ENCODE results near the gene CIITA.
"Not testable (repeated sequence)": the region's sequence is repeated elsewhere in the genome, so short reads cannot be mapped to it uniquely, and the experiment has no call there.

The CIITA gene

GRCh38 chr16:10947211-10947787, 70.3 kb downstream of the CIITA start:
- in situ Hi-C loops (cut with HindIII; ENCODE audit: low sequenced_read_pairs): no loop called here

DNA sequence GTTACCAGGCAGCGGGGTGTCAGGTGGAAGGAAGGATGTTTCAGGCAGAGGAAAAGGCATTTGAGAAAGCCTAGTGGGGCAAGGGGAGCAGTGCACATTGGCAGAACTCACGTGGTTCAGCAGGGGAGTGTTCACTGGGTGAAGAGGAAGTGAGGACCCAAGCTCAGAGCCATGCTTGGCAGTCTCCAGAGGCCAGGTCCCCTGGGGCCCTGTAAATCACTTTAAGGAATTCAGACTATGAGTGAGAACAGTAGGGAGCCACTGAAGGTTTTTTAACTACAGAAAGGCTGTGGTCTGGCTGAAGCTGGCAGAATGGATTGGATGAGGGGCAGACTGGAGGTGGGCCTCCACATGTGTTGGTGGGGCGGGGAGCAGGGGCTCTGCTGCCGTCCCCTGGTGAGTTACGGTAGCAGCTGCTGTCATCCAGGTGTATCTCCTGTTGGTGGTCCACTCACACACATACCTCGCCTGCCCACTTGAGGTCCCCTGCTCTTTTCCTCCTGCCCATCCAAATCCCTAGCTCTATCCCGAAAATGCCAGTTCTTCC, 72.5 kb downstream of the CIITA start:
- in situ Hi-C loops (cut with HindIII; ENCODE audit: low sequenced_read_pairs): no loop called here

GRCh38 chr16:10950393-10950792, 73.4 kb downstream of the CIITA start:
- in situ Hi-C loops (cut with HindIII; ENCODE audit: low sequenced_read_pairs): loop anchor here (5.0 kb wide), 1 partner anchor 102 kb away; no protein-coding TSS in a partner anchor

- in situ Hi-C loops (cut with HindIII; ENCODE audit: low sequenced_read_pairs): loop anchor here (5.0 kb wide), 1 partner anchor 101 kb away; no protein-coding TSS in a partner anchor
Observed at GRCh38 chr16:10951026-10951425, 74.0 kb downstream of the CIITA start.

GRCh38 chr16:10954903-10955302, 77.9 kb downstream of the CIITA start:
- in situ Hi-C loops (cut with HindIII; ENCODE audit: low sequenced_read_pairs): loop anchor here (5.0 kb wide), 1 partner anchor 97 kb away; no protein-coding TSS in a partner anchor

DNA sequence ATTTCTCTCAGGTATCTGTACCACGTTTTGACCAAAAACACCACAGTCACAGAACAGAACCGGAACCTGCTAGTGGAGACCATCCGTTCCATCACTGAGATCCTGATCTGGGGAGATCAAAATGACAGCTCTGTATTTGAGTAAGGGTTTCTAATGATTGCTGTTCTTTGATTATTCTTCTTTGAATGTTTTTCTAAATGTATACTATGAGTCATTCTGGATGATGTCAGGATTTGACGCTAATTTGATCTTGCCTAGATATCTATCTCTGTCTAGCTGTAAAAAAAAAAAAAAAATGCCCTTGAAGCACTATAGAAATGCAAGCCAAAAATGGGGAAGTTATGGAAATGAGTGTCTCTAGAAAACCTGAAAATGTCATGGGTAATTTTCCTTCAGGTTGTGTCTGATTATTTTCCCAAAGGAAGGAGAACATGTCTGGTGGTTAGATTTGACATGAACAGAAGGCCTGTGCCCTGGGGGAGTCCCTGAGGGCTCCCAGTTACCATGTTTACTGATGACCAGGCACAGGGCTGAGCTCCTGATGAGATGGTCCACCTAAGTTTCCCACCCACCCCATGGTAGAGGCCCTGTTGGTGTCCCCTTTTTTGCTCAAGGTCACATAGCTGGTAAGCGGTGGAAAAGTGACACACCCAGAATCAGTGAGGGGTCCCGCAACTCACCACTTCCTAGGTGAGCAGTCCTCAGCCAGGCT, 80.9 kb downstream of the CIITA start:
- in situ Hi-C loops (cut with HindIII; ENCODE audit: low sequenced_read_pairs): no loop called here

DNA sequence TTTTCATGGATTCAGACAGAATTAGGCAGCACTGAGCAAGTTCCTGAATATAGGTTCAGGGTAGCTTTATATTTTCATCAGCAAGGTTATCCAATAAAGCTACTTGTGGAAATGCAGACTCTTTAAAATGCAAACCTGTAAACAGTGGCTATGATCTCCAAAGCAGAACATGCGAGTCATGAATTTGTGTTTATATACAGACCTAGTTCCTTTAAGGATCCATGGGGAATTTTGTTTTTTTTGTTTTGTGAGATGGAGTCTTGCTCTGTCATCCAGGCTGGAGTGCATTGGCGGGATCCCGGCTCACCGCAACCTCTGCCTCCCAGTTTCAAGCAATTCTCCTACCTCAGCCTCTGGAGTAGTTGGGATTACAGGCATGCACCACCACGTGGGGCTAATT, 82.2 kb downstream of the CIITA start:
- in situ Hi-C loops (cut with HindIII; ENCODE audit: low sequenced_read_pairs): no loop called here

- in situ Hi-C loops (cut with HindIII; ENCODE audit: low sequenced_read_pairs): no loop called here
Observed at GRCh38 chr16:10961231-10961630, 84.2 kb downstream of the CIITA start.

DNA sequence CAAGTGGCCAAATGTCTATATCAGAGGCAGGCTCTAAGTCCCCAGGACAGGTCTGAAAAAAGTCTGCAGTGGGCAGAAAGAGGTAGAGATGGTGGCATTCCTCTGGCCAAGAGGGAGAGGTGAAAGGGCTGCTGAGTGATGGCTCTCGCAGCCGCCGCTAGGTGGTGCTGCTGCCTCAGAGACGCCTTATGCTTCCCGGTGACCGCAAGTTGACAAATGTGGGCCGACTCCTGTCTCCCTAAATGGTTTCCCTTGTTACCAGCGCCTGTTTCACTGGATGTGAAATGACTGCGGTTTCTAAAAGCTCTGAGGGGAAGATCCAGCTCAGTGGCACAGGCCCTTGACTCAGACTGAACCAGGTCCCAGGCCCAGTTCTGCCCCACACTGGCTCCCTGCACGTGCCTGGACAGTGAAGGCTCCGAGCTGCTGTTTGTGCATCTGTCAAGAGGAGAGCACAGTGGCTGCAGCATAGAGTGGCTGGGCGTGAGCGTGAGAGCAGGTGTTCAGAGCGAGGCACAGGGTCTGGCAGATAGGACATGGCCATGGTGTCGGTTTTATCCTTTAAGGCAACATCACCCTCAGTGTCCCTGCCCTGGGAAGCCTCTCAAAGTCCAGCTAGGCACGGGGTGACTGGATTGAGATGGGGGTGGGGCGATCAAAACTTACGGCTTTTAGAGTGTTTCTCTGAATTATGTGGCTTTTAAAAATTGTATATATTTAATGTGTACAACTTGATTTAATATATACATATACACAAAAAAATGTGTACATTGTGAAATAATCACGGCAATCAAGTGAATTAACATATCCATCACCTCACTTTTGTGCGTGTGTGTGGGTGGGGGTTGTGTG, 87.3 kb downstream of the CIITA start:
- in situ Hi-C loops (cut with HindIII; ENCODE audit: low sequenced_read_pairs): no loop called here

- in situ Hi-C loops (cut with HindIII; ENCODE audit: low sequenced_read_pairs): no loop called here
Observed at GRCh38 chr16:10964891-10965326, 87.9 kb downstream of the CIITA start.

- in situ Hi-C loops (cut with HindIII; ENCODE audit: low sequenced_read_pairs): no loop called here
Observed at GRCh38 chr16:10965440-10966061, 88.5 kb downstream of the CIITA start.

DNA sequence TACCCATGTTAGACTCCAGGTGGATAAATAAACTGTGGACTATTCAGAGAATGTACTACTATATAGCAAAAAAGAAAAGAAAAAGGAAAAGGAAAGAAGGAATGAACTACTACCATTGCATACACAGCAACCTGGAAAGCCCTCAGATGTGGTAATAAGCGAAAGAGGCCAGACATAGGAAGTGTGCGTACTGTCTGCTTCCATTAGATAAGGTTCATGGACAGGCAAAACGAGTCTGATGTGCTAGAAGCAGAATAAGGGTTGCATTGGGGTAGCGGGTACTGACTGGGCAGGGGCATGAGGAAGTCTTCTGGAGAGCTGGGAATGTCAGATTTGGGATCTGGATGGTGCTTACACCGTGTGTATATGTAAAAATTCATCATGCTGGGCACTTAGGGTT, 89.1 kb downstream of the CIITA start:
- in situ Hi-C loops (cut with HindIII; ENCODE audit: low sequenced_read_pairs): no loop called here

GRCh38 chr16:10966559-10966958, 89.6 kb downstream of the CIITA start:
- in situ Hi-C loops (cut with HindIII; ENCODE audit: low sequenced_read_pairs): not testable (repeated sequence)

DNA sequence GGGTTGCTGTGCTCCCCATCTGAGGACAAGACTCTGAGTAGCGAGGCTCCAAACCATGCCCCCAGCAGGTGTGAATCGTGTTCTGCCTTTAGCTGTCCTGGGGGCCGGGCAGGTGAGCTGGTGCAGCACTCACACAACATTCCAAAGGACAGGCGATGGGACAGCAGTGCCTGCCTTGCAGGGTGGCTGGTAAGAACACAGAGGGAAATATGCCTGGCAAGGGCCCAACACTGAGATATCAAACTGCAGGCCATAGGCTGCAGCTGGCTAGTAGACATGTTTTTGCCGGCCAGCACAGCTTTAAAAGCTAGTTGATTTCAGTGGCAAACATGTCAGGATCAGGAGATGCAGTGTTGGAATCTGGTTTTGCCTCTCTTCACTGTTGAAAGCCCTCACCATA, 91.0 kb downstream of the CIITA start:
- in situ Hi-C loops (cut with HindIII; ENCODE audit: low sequenced_read_pairs): no loop called here

DNA sequence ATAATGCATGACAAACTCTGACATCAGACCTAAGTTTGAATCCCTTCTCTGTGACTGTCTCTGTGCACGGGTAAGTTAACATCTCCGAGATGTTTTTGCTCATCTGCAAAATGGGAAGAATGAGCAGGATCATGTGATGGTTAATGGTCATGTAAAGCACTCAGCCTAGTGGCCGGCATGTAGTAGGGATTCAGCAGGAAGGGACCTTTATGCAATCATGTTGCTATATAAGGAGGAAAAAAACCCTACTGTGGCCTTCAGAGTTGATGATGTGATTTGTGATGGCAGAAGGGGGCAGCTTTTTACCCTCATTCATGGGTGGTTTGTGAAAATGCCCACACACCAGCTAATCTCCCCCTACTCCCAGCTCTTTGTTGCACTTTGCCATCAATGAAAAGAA, 91.5 kb downstream of the CIITA start:
- in situ Hi-C loops (cut with HindIII; ENCODE audit: low sequenced_read_pairs): no loop called here

DNA sequence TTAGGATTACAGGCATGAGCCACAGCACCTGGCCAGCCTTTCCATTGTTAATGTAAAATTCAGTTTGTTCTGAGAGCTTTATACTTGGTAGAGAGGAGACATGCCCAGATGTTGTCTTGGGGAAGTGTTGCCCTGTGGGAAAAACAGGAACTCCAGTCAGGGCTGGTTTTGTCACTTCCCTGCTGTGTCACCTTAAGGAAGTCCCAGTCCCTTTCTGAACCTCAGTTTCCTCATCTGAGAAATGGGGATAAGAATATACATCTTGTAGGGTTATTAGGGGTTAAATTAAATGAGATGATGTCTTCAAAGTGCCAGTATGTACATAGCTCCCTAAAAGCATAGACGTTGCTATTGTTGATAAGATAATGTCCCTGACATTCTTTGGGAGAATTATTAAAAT, 92.6 kb downstream of the CIITA start:
- in situ Hi-C loops (cut with HindIII; ENCODE audit: low sequenced_read_pairs): no loop called here

DNA sequence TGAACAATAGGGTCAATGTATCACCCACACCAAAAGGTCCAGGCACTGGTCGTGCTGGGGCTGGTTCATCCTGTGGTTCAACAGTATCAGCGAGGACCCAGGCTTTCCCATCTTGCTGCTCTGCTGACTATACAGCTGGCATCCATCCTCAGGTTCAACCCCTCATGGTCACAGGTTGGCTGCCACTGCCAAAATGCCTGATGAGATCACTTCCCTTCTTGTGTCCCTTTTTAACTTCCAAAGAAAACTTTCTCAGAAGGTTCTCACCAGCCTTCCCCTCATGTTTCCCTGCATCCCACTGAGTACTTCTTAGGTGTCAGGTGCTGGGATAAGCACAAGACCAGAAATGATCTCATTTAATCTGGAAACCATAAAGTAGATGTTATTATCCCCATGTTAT, 93.1 kb downstream of the CIITA start:
- in situ Hi-C loops (cut with HindIII; ENCODE audit: low sequenced_read_pairs): no loop called here

DNA sequence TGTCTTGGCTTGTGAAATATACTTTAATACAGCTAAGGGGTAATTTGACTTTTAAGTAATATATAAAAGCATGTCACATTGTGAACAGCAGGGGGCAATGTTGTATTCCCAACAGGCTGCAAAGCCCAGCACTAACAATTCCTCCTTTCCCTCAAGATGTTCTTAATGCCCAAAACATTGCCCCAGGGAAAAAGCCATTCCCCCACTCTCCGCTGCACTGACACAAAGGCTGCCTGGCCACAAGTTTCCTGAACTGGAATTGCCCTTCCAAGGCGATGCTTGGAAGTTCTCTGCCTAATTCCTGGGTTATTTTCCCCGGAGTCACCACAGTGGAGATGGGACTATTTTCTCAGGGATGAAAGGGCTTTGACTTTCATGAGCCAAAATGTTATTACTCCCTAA, 94.6 kb downstream of the CIITA start:
- in situ Hi-C loops (cut with HindIII; ENCODE audit: low sequenced_read_pairs): no loop called here

GRCh38 chr16:10972108-10972818, 95.3 kb downstream of the CIITA start:
- in situ Hi-C loops (cut with HindIII; ENCODE audit: low sequenced_read_pairs): no loop called here

DNA sequence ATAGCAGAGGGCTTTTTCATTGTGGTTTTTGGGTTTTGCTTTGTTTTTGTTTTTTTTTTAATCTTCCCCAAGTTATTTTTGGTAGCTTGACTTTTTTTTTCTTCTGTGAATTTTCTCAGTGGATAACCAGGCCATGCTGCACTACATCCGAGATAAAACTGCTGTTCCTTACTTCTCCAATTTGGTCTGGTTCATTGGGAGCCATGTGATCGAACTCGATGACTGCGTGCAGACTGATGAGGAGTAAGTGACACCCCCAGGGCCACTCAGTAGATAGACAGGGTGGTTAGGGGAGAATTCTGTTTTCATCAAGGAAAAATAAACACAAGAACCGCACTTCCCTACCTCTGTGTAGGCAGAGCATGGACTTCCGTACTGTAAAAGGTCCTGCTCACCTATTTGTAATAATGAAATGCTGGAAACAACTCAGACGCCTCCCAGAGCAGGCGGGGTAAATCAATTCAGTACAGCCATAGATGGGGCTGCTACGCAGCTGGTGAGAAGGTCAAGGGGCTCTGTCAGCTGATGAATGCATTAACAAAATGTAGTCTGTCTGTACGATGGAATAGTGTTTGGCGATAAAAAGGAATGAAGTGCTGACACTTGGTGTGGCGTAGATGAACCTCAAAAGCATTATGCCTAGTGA, 95.9 kb downstream of the CIITA start:
- in situ Hi-C loops (cut with HindIII; ENCODE audit: low sequenced_read_pairs): no loop called here
